PC-3 (cell line): Measurements from ENCODE around the gene CERS1.

Source experiments
- EZH2 ChIP-seq: fragments of 300-600 bp; sonication (generic); IDR thresholded peaks from one replicate; pipeline ENCODE4 v1.6.1; 2017; ENCODE audit warnings: antibody characterized with exemption, mild to moderate bottlenecking, low read length; ENCODE audit not compliant: unreplicated experiment
- EZH2phosphoT487 ChIP-seq: fragments of 300-600 bp; sonication (generic); IDR thresholded peaks from 2 replicates; pipeline ENCODE4 v1.6.1; 2018; ENCODE audit warnings: mild to moderate bottlenecking, antibody characterized with exemption, low read length, borderline replicate concordance
- TF ChIP-seq, protein P1 (sequence below): fragments of 300-600 bp; sonication (generic); conservative IDR thresholded peaks from 2 replicates; pipeline ENCODE4 v1.5.1; 2017; ENCODE audit warnings: antibody characterized with exemption, low read depth, mild to moderate bottlenecking, low read length

DNA sequence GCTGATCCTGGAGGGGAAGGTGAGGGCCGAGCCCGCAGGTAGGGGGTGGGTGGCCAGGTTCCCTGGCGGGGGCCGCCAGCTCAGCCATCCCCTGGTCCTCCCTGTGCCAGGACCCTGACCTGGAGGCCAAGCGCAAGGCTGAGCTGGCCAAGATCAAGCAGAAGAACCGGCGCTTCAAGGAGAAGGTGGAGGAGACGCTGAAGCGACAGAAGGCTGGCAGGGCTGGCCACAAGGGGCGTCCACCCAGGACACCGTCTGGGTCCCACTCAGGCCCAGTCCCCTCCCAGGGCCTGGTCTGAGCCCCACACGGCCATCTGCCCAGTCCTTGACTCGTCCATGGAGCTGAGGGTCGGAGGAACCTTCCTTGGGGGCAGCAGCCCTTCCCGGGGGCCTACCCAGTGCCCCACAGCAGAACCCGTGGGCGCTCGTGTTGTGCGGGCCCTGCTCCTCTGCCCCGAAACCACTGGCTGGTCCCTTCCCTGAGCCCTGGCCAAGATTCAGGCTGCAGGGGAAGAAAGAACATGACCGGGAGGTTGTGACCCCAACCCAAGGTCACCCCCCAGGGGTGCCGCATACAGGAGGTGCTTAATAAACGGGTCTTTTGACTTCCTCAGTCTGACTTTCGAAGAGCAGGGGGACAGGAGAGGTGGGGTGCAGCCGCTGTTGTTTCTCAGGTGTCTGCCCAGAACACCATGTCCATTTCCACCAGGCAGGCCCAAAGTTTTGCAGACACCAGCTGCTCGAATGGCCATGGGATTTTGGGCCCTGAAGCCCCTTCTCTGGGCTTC lies 32.3 kb upstream of the CERS1 start:
- TF ChIP-seq, protein P1, sequence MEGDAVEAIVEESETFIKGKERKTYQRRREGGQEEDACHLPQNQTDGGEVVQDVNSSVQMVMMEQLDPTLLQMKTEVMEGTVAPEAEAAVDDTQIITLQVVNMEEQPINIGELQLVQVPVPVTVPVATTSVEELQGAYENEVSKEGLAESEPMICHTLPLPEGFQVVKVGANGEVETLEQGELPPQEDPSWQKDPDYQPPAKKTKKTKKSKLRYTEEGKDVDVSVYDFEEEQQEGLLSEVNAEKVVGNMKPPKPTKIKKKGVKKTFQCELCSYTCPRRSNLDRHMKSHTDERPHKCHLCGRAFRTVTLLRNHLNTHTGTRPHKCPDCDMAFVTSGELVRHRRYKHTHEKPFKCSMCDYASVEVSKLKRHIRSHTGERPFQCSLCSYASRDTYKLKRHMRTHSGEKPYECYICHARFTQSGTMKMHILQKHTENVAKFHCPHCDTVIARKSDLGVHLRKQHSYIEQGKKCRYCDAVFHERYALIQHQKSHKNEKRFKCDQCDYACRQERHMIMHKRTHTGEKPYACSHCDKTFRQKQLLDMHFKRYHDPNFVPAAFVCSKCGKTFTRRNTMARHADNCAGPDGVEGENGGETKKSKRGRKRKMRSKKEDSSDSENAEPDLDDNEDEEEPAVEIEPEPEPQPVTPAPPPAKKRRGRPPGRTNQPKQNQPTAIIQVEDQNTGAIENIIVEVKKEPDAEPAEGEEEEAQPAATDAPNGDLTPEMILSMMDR, result no peak
- TF ChIP-seq EZH2 (no peak), EZH2phosphoT487 (no peak)
